Measurements from ENCODE around the gene CNTNAP3.
"Not testable (repeated sequence)": the region's sequence is repeated elsewhere in the genome, so short reads cannot be mapped to it uniquely, and the experiment has no call there.

Gene CNTNAP3

GRCh38 chr9:39171370-39171769, 116.6 kb downstream of the CNTNAP3 start:
- H3K36me3 ChIP-seq (ENCODE audit: control insufficient read depth in 5 of 5, insufficient read depth in 5 of 5, low read length in 5 of 5); H3K4me1 ChIP-seq (ENCODE audit: control insufficient read depth in 5 of 5, insufficient read depth in 5 of 5, low read length in 5 of 5); H3K27ac ChIP-seq (ENCODE audit: low read depth, low read length); H3K4me3 ChIP-seq (ENCODE audit: low read depth in 1 of 5, low read length in 5 of 5); H3K9me3 ChIP-seq (ENCODE audit: control insufficient read depth in 5 of 5, low read length in 5 of 5); H3K9ac ChIP-seq (ENCODE audit: low read length in 5 of 5); H3K27me3 ChIP-seq (ENCODE audit: control insufficient read depth in 5 of 5, insufficient read depth in 4 of 5, low read length in 5 of 5): not testable (repeated sequence)

GRCh38 chr9:39157714-39158113, 130.3 kb downstream of the CNTNAP3 start:
- H3K27ac ChIP-seq (ENCODE audit: low read depth, low read length); H3K9ac ChIP-seq (ENCODE audit: low read length in 5 of 5); H3K36me3 ChIP-seq (ENCODE audit: control insufficient read depth in 5 of 5, insufficient read depth in 5 of 5, low read length in 5 of 5); H3K27me3 ChIP-seq (ENCODE audit: control insufficient read depth in 5 of 5, insufficient read depth in 4 of 5, low read length in 5 of 5); H3K9me3 ChIP-seq (ENCODE audit: control insufficient read depth in 5 of 5, low read length in 5 of 5); H3K4me3 ChIP-seq (ENCODE audit: low read depth in 1 of 5, low read length in 5 of 5); H3K4me1 ChIP-seq (ENCODE audit: control insufficient read depth in 5 of 5, insufficient read depth in 5 of 5, low read length in 5 of 5): not testable (repeated sequence)

GRCh38 chr9:39132826-39133552, 155.0 kb downstream of the CNTNAP3 start:
- H3K4me3 ChIP-seq (ENCODE audit: low read depth in 1 of 5, low read length in 5 of 5); H3K4me1 ChIP-seq (ENCODE audit: control insufficient read depth in 5 of 5, insufficient read depth in 5 of 5, low read length in 5 of 5); H3K27ac ChIP-seq (ENCODE audit: low read depth, low read length); H3K27me3 ChIP-seq (ENCODE audit: control insufficient read depth in 5 of 5, insufficient read depth in 4 of 5, low read length in 5 of 5); H3K9ac ChIP-seq (ENCODE audit: low read length in 5 of 5); H3K36me3 ChIP-seq (ENCODE audit: control insufficient read depth in 5 of 5, insufficient read depth in 5 of 5, low read length in 5 of 5); H3K9me3 ChIP-seq (ENCODE audit: control insufficient read depth in 5 of 5, low read length in 5 of 5): not testable (repeated sequence)

GRCh38 chr9:39121401-39121800, 166.6 kb downstream of the CNTNAP3 start:
- not testable (repeated sequence) for H3K4me3 ChIP-seq (ENCODE audit: low read depth in 1 of 5, low read length in 5 of 5); H3K9ac ChIP-seq (ENCODE audit: low read length in 5 of 5); H3K36me3 ChIP-seq (ENCODE audit: control insufficient read depth in 5 of 5, insufficient read depth in 5 of 5, low read length in 5 of 5); H3K27ac ChIP-seq (ENCODE audit: low read depth, low read length); H3K9me3 ChIP-seq (ENCODE audit: control insufficient read depth in 5 of 5, low read length in 5 of 5); H3K4me1 ChIP-seq (ENCODE audit: control insufficient read depth in 5 of 5, insufficient read depth in 5 of 5, low read length in 5 of 5); H3K27me3 ChIP-seq (ENCODE audit: control insufficient read depth in 5 of 5, insufficient read depth in 4 of 5, low read length in 5 of 5)

GRCh38 chr9:39111746-39112145, 176.2 kb downstream of the CNTNAP3 start:
- not testable (repeated sequence) for H3K36me3 ChIP-seq (ENCODE audit: control insufficient read depth in 5 of 5, insufficient read depth in 5 of 5, low read length in 5 of 5); H3K9me3 ChIP-seq (ENCODE audit: control insufficient read depth in 5 of 5, low read length in 5 of 5); H3K27ac ChIP-seq (ENCODE audit: low read depth, low read length); H3K27me3 ChIP-seq (ENCODE audit: control insufficient read depth in 5 of 5, insufficient read depth in 4 of 5, low read length in 5 of 5); H3K4me3 ChIP-seq (ENCODE audit: low read depth in 1 of 5, low read length in 5 of 5); H3K9ac ChIP-seq (ENCODE audit: low read length in 5 of 5); H3K4me1 ChIP-seq (ENCODE audit: control insufficient read depth in 5 of 5, insufficient read depth in 5 of 5, low read length in 5 of 5)

- Histone ChIP-seq H3K4me1 (ENCODE audit: control insufficient read depth in 5 of 5, insufficient read depth in 5 of 5, low read length in 5 of 5) (no peaks in the 10 kb centered on the region), H3K27me3 (ENCODE audit: control insufficient read depth in 5 of 5, insufficient read depth in 4 of 5, low read length in 5 of 5) (no peaks in the 10 kb centered on the region), H3K27ac (ENCODE audit: low read depth, low read length) (no peak overlapping the region), H3K9ac (ENCODE audit: low read length in 5 of 5) (no peak overlapping the region), H3K4me3 (ENCODE audit: low read depth in 1 of 5, low read length in 5 of 5) (no peak overlapping the region), H3K36me3 (ENCODE audit: control insufficient read depth in 5 of 5, insufficient read depth in 5 of 5, low read length in 5 of 5) (no peaks in the 10 kb centered on the region), H3K9me3 (ENCODE audit: control insufficient read depth in 5 of 5, low read length in 5 of 5) (no peaks in the 10 kb centered on the region)
These were observed 179.8 kb downstream of the CNTNAP3 start for GRCh38 chr9:39108145-39108544.

- not testable (repeated sequence) for H3K9me3 ChIP-seq (ENCODE audit: control insufficient read depth in 5 of 5, low read length in 5 of 5); H3K27ac ChIP-seq (ENCODE audit: low read depth, low read length); H3K9ac ChIP-seq (ENCODE audit: low read length in 5 of 5); H3K4me1 ChIP-seq (ENCODE audit: control insufficient read depth in 5 of 5, insufficient read depth in 5 of 5, low read length in 5 of 5); H3K27me3 ChIP-seq (ENCODE audit: control insufficient read depth in 5 of 5, insufficient read depth in 4 of 5, low read length in 5 of 5); H3K4me3 ChIP-seq (ENCODE audit: low read depth in 1 of 5, low read length in 5 of 5); H3K36me3 ChIP-seq (ENCODE audit: control insufficient read depth in 5 of 5, insufficient read depth in 5 of 5, low read length in 5 of 5)
These were observed 190.8 kb downstream of the CNTNAP3 start for GRCh38 chr9:39097208-39097607.

- not testable (repeated sequence) for H3K9ac ChIP-seq (ENCODE audit: low read length in 5 of 5); H3K4me3 ChIP-seq (ENCODE audit: low read depth in 1 of 5, low read length in 5 of 5); H3K4me1 ChIP-seq (ENCODE audit: control insufficient read depth in 5 of 5, insufficient read depth in 5 of 5, low read length in 5 of 5); H3K27ac ChIP-seq (ENCODE audit: low read depth, low read length); H3K36me3 ChIP-seq (ENCODE audit: control insufficient read depth in 5 of 5, insufficient read depth in 5 of 5, low read length in 5 of 5); H3K9me3 ChIP-seq (ENCODE audit: control insufficient read depth in 5 of 5, low read length in 5 of 5); H3K27me3 ChIP-seq (ENCODE audit: control insufficient read depth in 5 of 5, insufficient read depth in 4 of 5, low read length in 5 of 5)
These were observed 202.7 kb downstream of the CNTNAP3 start for GRCh38 chr9:39085311-39085710.

GRCh38 chr9:39082574-39082973, 205.4 kb downstream of the CNTNAP3 start:
- H3K9ac ChIP-seq (ENCODE audit: low read length in 5 of 5); H3K36me3 ChIP-seq (ENCODE audit: control insufficient read depth in 5 of 5, insufficient read depth in 5 of 5, low read length in 5 of 5); H3K27ac ChIP-seq (ENCODE audit: low read depth, low read length); H3K4me1 ChIP-seq (ENCODE audit: control insufficient read depth in 5 of 5, insufficient read depth in 5 of 5, low read length in 5 of 5); H3K9me3 ChIP-seq (ENCODE audit: control insufficient read depth in 5 of 5, low read length in 5 of 5); H3K27me3 ChIP-seq (ENCODE audit: control insufficient read depth in 5 of 5, insufficient read depth in 4 of 5, low read length in 5 of 5); H3K4me3 ChIP-seq (ENCODE audit: low read depth in 1 of 5, low read length in 5 of 5): not testable (repeated sequence)

- H3K36me3 ChIP-seq (ENCODE audit: control insufficient read depth in 5 of 5, insufficient read depth in 5 of 5, low read length in 5 of 5); H3K9me3 ChIP-seq (ENCODE audit: control insufficient read depth in 5 of 5, low read length in 5 of 5); H3K4me3 ChIP-seq (ENCODE audit: low read depth in 1 of 5, low read length in 5 of 5); H3K4me1 ChIP-seq (ENCODE audit: control insufficient read depth in 5 of 5, insufficient read depth in 5 of 5, low read length in 5 of 5); H3K27me3 ChIP-seq (ENCODE audit: control insufficient read depth in 5 of 5, insufficient read depth in 4 of 5, low read length in 5 of 5); H3K27ac ChIP-seq (ENCODE audit: low read depth, low read length); H3K9ac ChIP-seq (ENCODE audit: low read length in 5 of 5): not testable (repeated sequence)
These were observed 207.9 kb downstream of the CNTNAP3 start for GRCh38 chr9:39080081-39080480.

Data from subcutaneous abdominal adipose tissue (tissue), 5 donors.